GM19240 (cell line): ENCODE results near the gene P3H2.

ENCODE experiments used
- DNase-seq: peaks from one replicate; pipeline ENCODE4 v3.0.0; 2011; ENCODE audit warnings: low spot score; ENCODE audit not compliant: insufficient read length

Gene P3H2

GRCh38 chr3:190018460-190018859, 102.2 kb downstream of the P3H2 start:
- no peak for DNase-seq

DNA sequence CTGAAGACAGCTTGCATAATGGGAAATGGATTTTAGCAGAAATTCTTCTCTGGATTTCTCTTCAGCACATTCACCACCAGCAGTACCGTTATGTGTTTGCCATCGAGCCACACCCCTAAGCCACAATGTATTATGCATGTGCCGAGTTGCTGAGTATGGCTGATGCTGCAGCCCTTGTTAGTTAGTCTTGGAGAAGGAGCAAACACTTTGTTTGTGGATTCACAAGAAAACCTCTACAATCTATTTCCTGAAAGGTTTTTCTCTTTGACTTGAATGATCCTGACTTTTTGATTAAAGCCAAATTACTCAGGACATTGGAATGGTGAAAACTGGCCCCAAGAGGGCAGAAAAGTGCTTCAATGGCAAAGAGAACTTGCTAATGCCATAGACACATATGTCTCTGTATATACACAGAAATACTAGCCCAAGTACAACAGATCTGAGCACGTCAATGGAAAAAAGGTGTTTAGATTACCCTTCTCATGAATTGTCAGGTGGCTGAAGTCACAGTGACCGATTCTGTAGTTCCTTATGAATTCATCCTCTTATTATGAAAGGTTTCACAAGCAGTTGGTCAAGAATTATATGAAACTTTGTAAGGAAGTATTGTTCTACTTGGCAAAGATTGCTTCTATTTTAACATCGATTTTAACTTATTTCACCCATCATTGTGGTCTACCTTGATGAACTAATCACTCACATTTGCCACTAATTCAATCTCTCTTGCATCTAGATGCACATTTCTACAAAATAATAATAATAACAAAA, 103.0 kb downstream of the P3H2 start:
- no peak for DNase-seq

GRCh38 chr3:190016966-190017365, 103.7 kb downstream of the P3H2 start:
- DNase-seq, result no peak

GRCh38 chr3:190014940-190015339, 105.8 kb downstream of the P3H2 start:
- DNase-seq, result no peak

DNA sequence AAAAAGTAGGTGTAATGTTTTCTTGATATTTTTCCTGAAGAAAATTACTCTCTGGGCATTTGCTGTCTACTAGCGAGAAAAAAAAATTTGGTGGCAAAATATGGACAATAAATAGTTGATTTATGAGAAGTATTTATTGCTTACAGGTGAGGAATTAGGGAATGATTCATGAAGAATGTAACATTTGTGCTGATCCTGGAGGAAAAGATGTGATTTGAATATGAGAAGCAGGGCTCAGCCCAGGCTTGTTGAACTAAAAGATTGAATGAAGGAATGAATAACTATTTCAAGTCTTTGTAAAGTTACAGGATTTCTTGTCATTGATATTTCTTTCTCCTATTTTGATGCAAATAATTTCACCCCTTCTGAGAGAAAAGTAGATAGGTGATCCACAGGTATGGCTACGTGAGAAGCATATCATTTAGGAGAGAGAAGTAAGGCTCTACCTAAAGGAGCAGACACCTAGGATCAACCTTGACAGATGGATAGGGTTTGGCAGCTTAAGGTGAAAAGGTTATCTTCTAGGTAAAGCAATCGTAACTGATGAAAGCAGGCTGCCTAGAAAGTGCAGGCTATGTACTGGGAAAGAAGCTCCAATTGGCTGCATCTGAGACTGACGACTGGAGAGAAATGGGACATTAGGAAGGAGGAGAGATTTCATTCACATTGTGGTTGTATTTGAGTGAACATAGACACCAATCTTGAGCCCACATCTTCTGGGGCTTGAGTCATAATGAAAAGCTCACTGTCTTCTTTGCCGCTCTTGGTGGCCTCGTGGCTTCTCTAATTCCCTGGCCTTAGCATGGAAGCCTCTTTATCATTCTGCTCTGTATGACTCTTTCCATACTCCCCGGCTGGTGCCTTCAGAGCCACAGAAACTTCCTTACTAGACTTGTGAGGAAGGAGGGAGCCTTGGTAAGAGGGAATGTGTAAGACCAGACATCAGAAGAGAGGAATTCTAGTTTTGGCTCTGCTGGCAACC, 106.5 kb downstream of the P3H2 start:
- DNase-seq, result no peak

GRCh38 chr3:190012784-190013183, 107.9 kb downstream of the P3H2 start:
- DNase-seq, result no peak

GRCh38 chr3:190012314-190012782, 108.3 kb downstream of the P3H2 start:
- DNase-seq, result no peak

GRCh38 chr3:190010486-190010885, 110.2 kb downstream of the P3H2 start:
- no peak for DNase-seq

- no peak for DNase-seq
Observed at GRCh38 chr3:190009614-190010013, 111.1 kb downstream of the P3H2 start.

- DNase-seq, result no peak
Observed at GRCh38 chr3:190008432-190008831, 112.3 kb downstream of the P3H2 start.

DNA sequence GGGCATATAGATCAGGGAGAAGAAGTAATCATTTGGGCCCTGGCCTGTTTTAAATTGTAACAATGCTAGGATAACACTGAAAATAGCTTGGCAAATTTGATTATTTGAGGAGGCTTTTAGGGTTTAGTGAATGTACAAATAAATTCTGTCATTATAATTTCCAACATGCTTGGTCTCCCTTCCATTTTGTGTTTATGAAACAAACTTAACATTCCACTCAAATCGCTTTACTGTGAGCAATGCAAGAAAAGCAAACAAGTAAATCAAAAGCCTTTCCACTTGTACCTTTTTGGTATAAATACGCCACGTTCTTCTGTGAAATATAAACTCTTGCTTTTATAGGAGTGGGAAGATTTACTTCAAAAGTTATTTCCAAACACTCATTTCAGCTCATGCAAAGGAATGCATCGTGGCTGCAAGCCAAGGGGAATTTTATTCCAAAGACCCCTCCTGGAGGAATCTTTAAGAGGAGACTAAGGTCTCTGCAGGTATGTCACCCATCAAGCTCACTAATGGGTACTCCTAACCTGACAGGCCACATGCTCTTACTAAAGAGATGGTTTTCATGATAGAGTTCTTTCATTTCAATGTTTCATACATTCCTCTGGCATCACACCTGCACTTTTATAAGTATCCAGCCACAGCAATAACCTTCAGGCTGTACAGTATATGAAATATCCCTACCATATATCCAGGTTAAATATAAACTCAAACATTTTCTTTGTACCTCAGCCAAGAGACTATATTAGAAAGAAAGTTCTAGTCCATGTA, 115.2 kb downstream of the P3H2 start:
- DNase-seq, result no peak

DNA sequence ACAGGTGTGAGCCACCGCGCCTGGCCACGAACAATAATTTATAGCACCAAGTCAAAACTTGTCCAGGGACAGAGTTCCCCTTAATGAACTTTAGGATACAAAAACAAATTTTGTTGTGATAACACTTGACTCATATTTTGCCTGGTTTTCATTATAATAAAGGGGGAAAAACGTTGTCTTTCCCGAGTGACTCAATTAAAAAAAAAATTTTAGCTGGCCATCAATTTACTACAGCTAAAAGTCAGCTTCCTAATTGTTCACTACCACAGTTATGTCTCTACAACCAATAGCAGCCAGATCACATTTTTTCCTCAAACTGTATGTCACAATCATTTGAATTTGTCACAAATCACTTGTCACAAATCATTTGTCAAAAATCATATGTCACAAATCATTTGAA, 116.0 kb downstream of the P3H2 start:
- DNase-seq, result no peak

- no peak for DNase-seq
Observed at GRCh38 chr3:190003681-190004123, 117.0 kb downstream of the P3H2 start.

DNA sequence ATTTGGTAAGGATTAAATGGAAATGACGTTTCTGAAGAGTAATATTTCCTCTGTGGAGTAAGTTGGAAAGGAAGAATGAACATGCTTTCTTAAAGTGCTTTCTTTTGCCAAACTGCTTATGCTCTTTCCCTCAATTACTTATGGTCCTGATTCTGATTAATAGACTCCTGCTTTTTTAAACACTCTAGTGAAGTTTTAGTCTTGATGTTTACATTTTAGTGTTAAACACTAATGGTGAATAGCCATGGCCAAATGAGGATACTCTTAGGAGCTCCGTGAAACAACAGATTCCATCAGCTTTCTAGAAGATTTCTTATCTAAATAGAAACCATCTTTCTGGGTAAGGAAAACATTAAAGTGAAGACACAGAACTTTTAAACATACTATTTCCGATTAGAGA, 117.6 kb downstream of the P3H2 start:
- DNase-seq, result no peak

GRCh38 chr3:190001426-190001825, 119.3 kb downstream of the P3H2 start:
- DNase-seq, result no peak

- DNase-seq, result no peak
Observed at GRCh38 chr3:190000861-190001196, 119.9 kb downstream of the P3H2 start.

GRCh38 chr3:190000187-190000860, 120.4 kb downstream of the P3H2 start:
- DNase-seq, result no peak

DNA sequence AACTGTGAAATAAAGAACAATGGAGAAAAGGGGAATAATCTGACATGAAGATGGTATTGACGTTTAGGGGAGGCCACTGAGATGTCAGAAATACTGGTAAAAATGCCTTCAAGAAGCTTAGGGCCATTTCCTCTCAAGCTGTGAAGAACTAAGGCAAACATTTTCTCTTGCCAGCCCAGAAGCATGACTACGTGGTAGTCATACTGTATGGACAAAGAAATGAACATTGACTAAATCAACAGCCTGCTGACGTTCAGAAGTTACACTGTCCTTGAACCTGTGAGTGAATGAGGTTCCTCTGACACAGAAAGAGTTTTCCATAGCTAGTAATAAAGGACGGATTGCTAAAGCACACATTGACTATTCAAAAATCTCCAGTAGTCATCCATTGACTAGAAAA, 121.0 kb downstream of the P3H2 start:
- DNase-seq, result no peak

GRCh38 chr3:189995129-189995528, 125.6 kb downstream of the P3H2 start:
- no peak for DNase-seq

DNA sequence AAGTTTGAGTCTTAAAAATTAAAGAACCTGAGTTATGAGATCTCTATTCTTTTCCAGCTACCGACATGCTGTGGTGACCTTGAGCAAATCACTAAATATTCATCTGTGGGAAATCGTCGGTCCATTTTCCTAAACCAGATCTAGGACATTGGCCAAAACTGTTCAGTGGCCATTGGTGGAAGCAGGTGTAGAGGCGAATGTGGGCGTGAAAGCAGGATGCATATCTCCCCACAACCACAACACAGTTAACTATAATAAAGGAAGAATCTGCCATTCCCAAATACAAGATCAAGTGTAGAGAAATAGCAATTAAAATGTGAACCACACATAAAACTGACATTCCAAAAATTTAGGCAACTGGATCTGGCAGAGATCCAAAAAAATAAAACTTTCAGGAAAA, 129.9 kb downstream of the P3H2 start:
- no peak for DNase-seq

GRCh38 chr3:189988854-189989253, 131.8 kb downstream of the P3H2 start:
- DNase-seq, result no peak
